ENCODE results near the gene TMEM204.

The TMEM204 gene

DNA sequence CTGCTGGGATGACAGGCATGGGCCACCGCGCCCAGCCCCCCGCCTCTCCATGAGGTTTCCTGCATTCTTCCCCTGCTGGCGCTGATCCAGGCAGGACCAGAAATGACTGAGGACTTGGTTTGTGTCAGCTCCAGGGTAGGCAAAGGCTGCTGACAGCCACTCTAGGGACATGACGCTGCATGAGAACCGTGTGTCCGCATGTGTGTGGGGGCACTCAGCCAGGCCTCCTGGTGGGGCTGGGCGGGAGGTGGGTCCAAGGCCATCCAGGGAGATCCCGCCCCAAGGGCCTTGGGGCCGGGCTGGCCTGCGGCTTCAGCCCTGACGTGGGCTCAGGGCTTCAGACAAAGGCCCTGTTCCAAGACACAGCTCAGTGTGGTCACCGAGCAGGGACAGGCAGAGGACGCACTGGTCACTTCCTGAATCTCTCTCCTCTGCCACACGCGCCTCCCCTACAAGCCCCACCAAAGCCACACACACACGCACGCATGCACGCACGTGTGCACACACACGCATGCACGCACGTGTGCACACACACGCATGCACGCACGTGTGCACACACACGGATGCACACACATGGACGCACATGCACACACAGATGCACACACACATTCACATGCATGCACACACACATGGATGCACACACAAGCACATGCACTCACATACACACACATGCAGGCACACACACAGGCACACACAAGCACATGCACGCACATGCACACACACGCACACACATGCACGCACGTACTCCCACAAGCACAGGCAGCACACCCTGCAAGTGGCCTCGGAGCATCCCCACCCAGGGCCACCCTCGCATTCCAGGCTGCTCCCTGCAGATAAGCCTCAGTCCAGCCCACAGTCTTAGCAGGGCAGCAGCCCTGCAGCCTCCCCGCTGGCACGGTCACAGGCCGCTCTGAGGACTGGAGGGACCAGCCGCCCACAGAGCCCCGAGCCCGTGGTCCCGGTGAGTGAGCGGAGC, 5.3 kb upstream of the TMEM204 start:
- TF ChIP-seq, protein P1, sequence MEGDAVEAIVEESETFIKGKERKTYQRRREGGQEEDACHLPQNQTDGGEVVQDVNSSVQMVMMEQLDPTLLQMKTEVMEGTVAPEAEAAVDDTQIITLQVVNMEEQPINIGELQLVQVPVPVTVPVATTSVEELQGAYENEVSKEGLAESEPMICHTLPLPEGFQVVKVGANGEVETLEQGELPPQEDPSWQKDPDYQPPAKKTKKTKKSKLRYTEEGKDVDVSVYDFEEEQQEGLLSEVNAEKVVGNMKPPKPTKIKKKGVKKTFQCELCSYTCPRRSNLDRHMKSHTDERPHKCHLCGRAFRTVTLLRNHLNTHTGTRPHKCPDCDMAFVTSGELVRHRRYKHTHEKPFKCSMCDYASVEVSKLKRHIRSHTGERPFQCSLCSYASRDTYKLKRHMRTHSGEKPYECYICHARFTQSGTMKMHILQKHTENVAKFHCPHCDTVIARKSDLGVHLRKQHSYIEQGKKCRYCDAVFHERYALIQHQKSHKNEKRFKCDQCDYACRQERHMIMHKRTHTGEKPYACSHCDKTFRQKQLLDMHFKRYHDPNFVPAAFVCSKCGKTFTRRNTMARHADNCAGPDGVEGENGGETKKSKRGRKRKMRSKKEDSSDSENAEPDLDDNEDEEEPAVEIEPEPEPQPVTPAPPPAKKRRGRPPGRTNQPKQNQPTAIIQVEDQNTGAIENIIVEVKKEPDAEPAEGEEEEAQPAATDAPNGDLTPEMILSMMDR (IDR thresholded peaks at IDR 0.05; ENCODE audit: low read depth, low read length), result no peak
- no peak for TF ChIP-seq EZH2phosphoT487 (IDR thresholded peaks at IDR 0.05; ENCODE audit: low read depth)
- Histone ChIP-seq H4K20me1 (ENCODE audit: insufficient read depth, low read length) (no peaks in the 10 kb centered on the region), H3K9ac (ENCODE audit: low read length) (no peak overlapping the region), H3K4me3 (ENCODE audit: low read length) (no peak overlapping the region), H3K27ac (ENCODE audit: low read length) (no peak overlapping the region), H3K4me2 (ENCODE audit: low read length) (no peak overlapping the region), H3K4me1 (ENCODE audit: low read length) (no peaks in the 10 kb centered on the region), H3K79me2 (ENCODE audit: low read length) (no peaks in the 10 kb centered on the region), H3K36me3 (replicated peaks; ENCODE audit: low read depth, low read length) (no peaks in the 10 kb centered on the region), H3K9me3 (ENCODE audit: insufficient read depth, low read length) (no peaks in the 10 kb centered on the region), H2AFZ (ENCODE audit: low read depth, low read length) (no peak overlapping the region), H3K27me3 (ENCODE audit: low read depth, low read length) (no peaks in the 10 kb centered on the region)

DNA sequence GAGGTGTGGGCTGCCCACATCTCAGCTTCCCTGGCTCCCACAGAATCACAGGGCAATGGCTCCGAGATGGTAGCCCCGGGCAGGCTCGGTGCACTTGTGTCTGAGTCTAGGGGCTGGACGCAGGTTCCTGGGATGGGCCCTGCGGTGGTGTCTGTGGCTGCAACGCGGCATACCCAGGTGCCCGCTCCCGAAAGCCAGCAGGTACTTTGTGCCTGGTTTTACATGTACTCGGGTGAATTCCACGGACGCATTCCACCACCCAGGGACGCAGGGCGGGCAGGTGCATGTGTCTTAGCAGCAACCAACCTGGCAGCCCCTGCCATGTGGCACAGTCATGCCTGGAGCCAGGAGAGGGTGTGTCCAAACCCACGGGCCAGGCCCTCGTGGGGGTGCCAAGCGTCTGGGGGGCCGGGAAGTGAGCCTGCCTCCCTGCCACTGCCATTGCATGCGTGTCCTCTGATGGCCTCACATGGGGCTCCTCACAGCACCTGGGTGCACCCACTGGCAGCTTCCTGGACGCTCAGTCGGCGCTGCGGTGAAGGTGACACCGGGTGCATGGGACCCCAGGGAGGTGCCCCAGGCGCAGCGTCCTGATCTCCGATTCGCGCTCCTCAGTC, 4.4 kb upstream of the TMEM204 start:
- Histone ChIP-seq H3K4me2 (ENCODE audit: low read length) (no peak overlapping the region), H3K36me3 (replicated peaks; ENCODE audit: low read depth, low read length) (no peaks in the 10 kb centered on the region), H4K20me1 (ENCODE audit: insufficient read depth, low read length) (no peaks in the 10 kb centered on the region)

DNA sequence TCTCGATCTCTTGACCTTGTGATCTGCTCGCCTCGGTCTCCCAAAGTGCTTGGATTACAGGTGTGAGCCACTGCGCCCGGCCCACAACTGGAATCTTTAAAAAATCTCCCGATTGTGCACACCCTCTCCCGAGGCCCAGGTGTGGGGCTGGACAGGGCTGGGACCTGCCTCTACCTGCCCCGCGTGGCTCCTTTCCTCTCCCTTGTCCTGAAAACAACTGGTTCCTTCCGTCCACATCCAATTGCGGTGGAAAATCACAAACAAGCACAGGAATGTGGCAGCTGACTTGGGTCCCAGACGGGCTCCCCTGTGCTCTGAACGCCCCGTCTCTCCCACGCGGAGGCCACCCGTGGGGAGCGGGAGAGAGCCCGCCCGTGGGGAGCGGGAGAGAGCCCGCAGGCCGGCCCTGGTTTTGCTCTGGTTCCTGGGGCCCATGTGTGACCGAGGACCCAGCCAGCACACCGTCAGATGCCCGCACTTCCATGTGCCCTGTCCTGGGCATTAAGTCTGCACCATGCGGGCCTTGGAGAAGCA, 3.0 kb upstream of the TMEM204 start:
- no peak overlapping the region for H2AFZ ChIP-seq (ENCODE audit: low read depth, low read length)
- H3K4me2 ChIP-seq (ENCODE audit: low read length), result no peak overlapping the region
- H3K9ac ChIP-seq (ENCODE audit: low read length), result no peak overlapping the region
- H4K20me1 ChIP-seq (ENCODE audit: insufficient read depth, low read length), result no peaks in the 10 kb centered on the region
- H3K9me3 ChIP-seq (ENCODE audit: insufficient read depth, low read length), result no peaks in the 10 kb centered on the region
- no peaks in the 10 kb centered on the region for H3K36me3 ChIP-seq (replicated peaks; ENCODE audit: low read depth, low read length)
- no peaks in the 10 kb centered on the region for H3K27me3 ChIP-seq (ENCODE audit: low read depth, low read length)
- H3K27ac ChIP-seq (ENCODE audit: low read length), result no peak overlapping the region
- no peak overlapping the region for H3K4me3 ChIP-seq (ENCODE audit: low read length)
- TF ChIP-seq, protein P1 (IDR thresholded peaks at IDR 0.05; ENCODE audit: low read depth, low read length), result no peak
- no peak for TF ChIP-seq EZH2phosphoT487 (IDR thresholded peaks at IDR 0.05; ENCODE audit: low read depth)
- no peaks in the 10 kb centered on the region for H3K4me1 ChIP-seq (ENCODE audit: low read length)
- H3K79me2 ChIP-seq (ENCODE audit: low read length), result no peaks in the 10 kb centered on the region

More for the DNA sequence above, 4.4 kb upstream of the TMEM204 start:
- Histone ChIP-seq H3K9me3 (ENCODE audit: insufficient read depth, low read length) (no peaks in the 10 kb centered on the region), H3K4me1 (ENCODE audit: low read length) (no peaks in the 10 kb centered on the region), H3K4me3 (ENCODE audit: low read length) (no peak overlapping the region), H3K27me3 (ENCODE audit: low read depth, low read length) (no peaks in the 10 kb centered on the region), H3K79me2 (ENCODE audit: low read length) (no peaks in the 10 kb centered on the region), H3K27ac (ENCODE audit: low read length) (no peak overlapping the region), H2AFZ (ENCODE audit: low read depth, low read length) (no peak overlapping the region), H3K9ac (ENCODE audit: low read length) (no peak overlapping the region)
- TF ChIP-seq EZH2phosphoT487 (IDR thresholded peaks at IDR 0.05; ENCODE audit: low read depth), result no peak
- TF ChIP-seq, protein P1 (IDR thresholded peaks at IDR 0.05; ENCODE audit: low read depth, low read length), result no peak
